GM19455 (cell line): ENCODE data around the gene KCNN3.
A peak's percentile ranks its signal among the peaks of the same experiment; 100 is the strongest.

Source experiments
- ATAC-seq: cut with Tn5 transposase; IDR thresholded peaks from one replicate; pipeline ENCODE4 v1.9.1; 2021; ENCODE audit not compliant: unreplicated experiment

KCNN3 gene

DNA sequence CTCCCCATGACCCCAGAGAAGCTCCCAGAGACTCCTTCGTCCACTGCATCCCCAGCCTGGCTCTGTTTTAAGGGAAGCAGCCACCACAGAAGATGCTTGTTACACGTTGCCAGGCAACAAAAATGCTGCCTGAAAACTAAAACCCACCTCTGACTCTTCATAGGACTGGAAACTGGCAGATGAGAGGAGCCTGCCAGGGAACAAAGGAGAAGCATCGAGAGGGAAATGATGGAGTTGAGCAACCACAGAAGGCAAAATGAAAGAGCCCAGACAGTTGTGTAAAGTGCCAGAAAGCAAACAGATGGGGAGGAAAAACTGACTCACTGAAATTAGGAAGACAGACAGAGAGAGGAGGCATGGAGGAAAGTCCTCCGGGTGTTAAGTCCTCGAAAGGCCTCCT, 118.4 kb downstream of the KCNN3 start:
- no peak for ATAC-seq

DNA sequence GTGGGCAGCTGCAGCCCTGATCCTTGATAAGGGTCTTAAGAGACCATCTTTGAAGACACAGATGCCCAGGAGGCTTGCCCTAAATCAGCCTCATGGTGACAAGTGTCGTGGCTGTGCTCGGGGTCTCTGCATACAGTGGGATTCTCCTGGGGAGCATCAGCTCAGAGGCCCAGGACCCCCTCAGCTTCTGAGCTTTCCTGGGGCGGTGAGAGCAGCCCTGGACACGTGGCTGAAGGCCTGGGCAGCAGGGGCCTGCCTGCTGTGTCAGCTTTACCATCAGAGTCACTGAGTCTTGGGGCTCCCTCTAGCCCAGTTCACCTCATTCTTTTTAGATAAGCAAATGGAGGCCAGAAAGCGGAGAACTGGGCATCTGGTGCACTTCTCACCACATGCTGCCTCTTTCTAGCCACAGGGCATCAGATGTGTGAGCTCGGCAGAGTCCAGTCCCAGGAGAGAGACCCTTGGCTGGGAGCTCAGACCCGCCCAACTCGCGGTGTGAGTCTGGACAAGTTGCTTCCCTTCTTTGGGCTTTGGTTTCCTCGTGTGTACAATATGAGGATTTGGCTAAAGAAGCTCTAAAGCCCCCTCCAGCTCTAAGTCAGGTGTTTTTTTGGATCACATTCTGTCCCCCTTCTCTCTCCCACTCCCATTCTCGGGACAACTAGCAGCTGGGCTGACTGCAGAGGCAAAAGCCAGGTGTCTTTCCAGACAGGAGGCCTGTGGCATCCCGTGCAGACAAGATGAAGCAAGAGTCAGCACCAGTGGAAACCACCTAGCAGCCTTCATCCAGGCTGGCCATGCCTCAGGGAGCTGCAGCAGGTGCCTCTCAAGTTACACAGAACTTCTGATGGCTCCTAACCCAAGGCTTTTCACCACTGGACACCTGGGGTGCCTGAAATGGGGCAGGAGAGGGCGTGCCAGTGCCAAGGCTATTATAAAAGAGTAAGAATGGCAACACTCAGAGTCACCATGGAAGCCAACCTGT, 119.1 kb downstream of the KCNN3 start:
- no peak for ATAC-seq

DNA sequence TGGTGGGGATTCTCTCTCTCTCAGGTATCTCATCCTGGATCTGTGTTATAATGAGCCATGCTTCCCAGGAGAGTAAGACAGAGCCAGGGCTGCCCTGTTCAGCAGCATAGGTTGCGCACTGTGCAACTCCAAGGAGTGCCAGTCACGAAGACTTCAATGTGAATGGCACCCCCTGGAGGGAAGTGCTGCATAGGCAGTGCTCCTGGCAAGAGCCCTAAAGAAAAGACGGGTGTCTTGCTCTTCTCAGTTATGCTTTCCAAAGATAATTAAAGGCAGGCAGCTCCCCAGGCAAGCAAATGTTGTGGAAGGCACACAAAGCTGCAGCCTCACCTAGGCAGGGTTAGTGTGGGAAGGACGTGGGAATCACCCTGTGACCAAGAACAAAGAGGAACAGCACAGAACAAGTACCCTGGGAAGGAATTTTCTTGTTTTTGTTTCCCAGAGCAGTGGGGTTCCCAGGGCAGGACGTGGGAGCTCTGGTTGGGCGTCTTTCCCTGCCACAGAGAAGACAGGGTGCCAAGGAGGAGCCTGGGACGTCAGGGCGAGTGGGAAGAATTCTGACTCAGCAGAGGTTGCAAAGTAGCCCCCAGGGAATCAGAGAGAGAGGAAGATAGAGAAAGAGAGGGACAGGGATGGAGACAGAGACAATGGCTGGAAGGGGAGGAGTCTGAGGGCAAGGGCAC, 120.9 kb downstream of the KCNN3 start:
- ATAC-seq, result no peak

- ATAC-seq, result no peak
These were observed 121.7 kb downstream of the KCNN3 start for GRCh38 chr1:154748405-154748775.

DNA sequence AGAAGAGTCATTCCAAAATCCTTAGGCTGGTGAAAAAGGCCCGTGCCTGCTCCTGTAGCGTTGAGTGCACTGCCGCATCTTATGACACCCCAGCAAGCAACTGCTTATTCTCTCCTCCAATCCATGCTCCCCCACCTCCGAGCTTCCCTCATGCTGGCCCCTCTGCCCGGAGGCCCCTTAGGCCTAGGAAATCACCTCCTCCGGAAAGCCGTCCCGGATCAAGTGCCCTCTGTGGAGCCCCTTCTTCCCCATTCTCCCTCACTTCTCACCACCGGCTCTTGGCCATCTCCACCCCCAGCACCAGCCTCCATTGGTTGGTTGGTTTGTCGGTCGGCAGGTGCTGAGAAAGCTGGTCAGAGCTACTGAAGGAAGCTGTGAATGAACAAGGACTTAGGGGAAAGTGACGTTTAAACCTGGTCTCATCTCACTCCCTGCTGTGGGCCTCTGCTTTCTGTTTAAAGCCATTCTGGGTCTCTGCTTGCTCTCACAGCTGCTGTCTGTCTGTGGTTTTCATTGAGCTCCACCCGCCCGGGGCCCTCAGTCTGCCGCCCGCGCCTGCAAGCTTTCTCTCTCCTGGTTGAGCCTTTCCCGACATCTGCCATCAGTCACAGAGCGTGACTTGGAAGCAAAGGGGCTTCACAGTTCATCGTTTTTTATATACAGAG, 122.2 kb downstream of the KCNN3 start:
- ATAC-seq, result peak; percentile 79

DNA sequence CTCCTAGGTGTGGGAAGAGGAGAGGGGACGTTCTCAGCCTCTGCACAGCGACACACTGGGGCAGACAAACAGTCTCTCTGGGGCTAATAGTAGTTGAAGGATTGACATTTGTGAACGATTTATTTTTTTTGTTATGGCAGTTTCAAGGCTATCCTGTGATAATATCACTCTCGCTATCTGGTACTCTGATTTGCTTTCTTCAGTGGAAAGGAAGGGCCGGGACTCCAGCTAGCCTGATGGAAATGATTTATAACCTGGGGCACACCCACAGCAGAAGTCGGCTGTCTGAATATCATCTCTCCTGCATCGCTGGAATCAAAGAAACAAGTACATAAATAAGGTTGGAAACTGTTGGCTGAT, 122.7 kb downstream of the KCNN3 start:
- ATAC-seq, result no peak

DNA sequence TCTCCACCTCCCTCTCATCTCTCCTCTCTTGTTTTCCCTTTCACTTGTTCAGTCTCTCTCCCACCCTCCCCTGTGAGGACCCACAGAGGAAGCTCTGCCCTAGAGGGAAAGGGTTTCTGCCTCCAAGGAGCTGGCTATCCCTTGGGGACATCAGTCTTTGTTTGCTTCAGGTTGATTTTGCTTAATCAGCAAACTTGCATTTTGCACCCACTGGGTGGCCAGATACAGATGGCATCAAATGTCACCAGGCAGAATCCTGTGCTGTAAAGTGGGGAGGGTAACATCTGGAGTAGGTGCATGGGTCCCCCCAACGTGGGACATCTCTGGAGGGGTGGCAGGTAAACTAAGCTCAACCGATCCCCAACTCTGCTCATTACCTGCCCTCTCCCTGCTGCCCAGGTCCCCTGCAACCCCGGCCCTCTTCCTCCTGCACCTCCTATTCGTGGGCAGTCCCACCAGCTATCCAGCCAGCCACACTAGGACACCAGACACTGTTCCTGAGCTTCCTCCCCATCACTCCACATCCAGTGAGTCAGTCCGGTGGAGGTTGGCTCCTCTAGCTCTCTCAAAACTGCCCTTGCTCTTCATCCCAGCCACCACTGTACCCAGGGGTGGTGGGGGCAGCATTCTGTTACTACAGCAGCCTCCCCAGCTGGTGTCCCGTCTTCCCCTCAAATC, 123.3 kb downstream of the KCNN3 start:
- ATAC-seq, result no peak

- no peak for ATAC-seq
These were observed 124.2 kb downstream of the KCNN3 start for GRCh38 chr1:154745750-154746425.

- ATAC-seq, result no peak
These were observed 124.8 kb downstream of the KCNN3 start for GRCh38 chr1:154745286-154745731.

GRCh38 chr1:154744352-154745035, 125.6 kb downstream of the KCNN3 start:
- ATAC-seq, result no peak

DNA sequence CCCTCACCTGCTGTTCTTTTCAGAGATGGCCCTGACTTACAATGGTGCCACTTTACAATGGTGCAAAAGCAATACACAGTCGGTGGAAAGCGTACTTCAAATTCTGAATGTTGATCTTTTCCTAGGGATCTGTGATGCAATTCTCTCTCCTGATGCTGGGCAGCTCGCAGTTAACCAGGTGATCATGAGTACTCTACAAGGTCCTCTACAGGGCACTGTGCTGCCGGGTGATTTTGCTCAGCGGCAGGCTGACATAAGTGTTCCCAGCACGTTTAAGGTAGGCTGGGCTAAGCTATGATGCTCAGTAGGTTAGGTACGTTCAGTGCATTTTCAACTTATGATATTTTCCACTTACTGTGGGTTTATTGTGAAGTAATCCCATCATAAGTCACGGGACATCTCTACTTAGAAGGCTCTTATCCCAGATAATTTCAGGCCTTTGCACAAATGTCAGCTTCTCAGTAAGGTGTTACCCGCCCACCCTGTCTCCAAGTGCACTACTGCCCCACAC, 126.5 kb downstream of the KCNN3 start:
- ATAC-seq, result no peak

DNA sequence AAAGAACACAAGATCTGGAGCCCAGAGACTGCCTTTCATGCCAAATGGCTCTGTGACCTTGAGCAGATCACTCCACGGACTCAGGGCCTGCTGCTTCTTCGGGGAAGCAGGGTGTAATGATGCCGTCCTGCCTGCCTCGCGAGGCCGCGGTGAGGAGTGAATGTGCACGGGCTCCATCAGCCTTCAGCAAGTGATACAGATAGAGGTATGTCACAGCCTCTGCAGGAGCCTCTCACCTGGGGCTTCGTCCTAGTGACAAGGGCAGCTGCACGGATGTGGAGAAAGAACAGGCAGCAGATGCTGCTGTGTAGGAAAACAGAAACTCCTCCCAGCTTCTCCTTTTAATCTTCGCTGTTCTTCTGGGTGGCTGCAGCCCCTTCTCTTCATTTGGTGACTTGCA, 127.5 kb downstream of the KCNN3 start:
- ATAC-seq, result no peak

GRCh38 chr1:154741741-154742495, 128.2 kb downstream of the KCNN3 start:
- no peak for ATAC-seq

DNA sequence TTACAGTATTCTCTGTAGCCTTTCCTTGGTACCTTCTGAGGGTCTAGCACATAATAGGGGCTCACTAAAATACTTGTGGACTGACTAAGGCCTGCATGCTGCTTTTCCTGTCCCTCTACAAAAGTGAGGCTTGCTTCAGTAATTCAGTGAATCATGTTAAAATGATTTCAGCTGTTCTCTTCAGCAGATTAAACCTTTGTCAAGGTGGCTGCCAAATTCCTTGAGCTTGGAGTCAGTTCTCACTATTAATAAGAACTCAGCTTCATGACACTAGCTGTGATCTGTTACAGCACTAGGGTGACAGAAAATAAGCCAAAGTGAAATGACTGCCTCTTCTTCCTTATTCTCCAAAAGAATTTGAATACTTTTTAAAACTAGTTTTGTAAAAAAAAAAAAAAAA, 128.8 kb downstream of the KCNN3 start:
- ATAC-seq, result no peak

- ATAC-seq, result no peak
These were observed 130.4 kb downstream of the KCNN3 start for GRCh38 chr1:154739654-154740053.

DNA sequence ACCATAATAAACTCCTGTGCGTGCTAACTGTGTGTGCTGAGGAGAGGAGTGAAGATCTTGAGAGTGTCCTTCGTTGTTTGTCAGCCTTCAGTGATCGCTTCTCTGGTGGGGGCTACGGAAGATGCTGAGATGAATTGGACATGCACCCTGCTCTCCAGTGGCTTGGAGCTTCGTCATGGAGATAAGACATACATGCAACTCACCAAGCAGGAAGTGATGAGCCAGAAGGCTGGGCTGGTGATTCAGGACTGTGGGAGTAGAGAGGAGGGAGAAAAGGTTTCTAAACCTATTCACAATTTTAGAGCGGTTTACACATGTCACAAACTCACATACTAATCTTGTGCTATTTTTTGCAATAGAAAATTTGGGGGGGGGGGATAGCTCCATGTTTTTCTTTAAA, 133.2 kb downstream of the KCNN3 start:
- ATAC-seq, result no peak

- ATAC-seq, result no peak
These were observed 134.3 kb downstream of the KCNN3 start for GRCh38 chr1:154735804-154736168.

- no peak for ATAC-seq
These were observed 134.8 kb downstream of the KCNN3 start for GRCh38 chr1:154735061-154735803.
